GM19240 (cell line): Measurements from ENCODE around the gene TMEM92.

Experiments used
- DNase-seq: peaks from one replicate; pipeline ENCODE4 v3.0.0; 2011; ENCODE audit warnings: low spot score; ENCODE audit not compliant: insufficient read length

The TMEM92 gene

GRCh38 chr17:50274142-50274896 lies at the start of gene TMEM92:
Gene TMEM92 (plus strand): TSS chr17:50274466. CDS start chr17:50274502, 36 bp downstream.
- no peak for DNase-seq

GRCh38 chr17:50225701-50226240 lies 48.5 kb upstream of the TMEM92 start:
- DNase-seq: no peak

GRCh38 chr17:50234581-50234980 lies 39.7 kb upstream of the TMEM92 start:
- DNase-seq: no peak

- no peak for DNase-seq
These were observed 36.4 kb upstream of the TMEM92 start for GRCh38 chr17:50237901-50238300.

- no peak for DNase-seq
These were observed 35.5 kb upstream of the TMEM92 start for GRCh38 chr17:50238601-50239280.

GRCh38 chr17:50239937-50240336 lies 34.3 kb upstream of the TMEM92 start:
- DNase-seq: no peak

GRCh38 chr17:50240851-50241250 lies 33.4 kb upstream of the TMEM92 start:
- no peak for DNase-seq

- DNase-seq: no peak
These were observed 32.8 kb upstream of the TMEM92 start for GRCh38 chr17:50241431-50241830.

- DNase-seq: no peak
These were observed 29.5 kb upstream of the TMEM92 start for GRCh38 chr17:50244771-50245170.

GRCh38 chr17:50248255-50248654 lies 26.0 kb upstream of the TMEM92 start:
- DNase-seq: no peak

- no peak for DNase-seq
These were observed 21.5 kb upstream of the TMEM92 start for GRCh38 chr17:50252781-50253180.

- no peak for DNase-seq
These were observed 18.3 kb upstream of the TMEM92 start for GRCh38 chr17:50255766-50256635.

GRCh38 chr17:50256826-50257618 lies 17.2 kb upstream of the TMEM92 start:
- DNase-seq: no peak

- no peak for DNase-seq
These were observed 16.5 kb upstream of the TMEM92 start for GRCh38 chr17:50257676-50258224.

GRCh38 chr17:50258647-50259476 lies 15.4 kb upstream of the TMEM92 start:
- no peak for DNase-seq

- no peak for DNase-seq
These were observed 14.6 kb upstream of the TMEM92 start for GRCh38 chr17:50259477-50260324.

- no peak for DNase-seq
These were observed 13.8 kb upstream of the TMEM92 start for GRCh38 chr17:50260501-50260911.

GRCh38 chr17:50261051-50261915 lies 13.0 kb upstream of the TMEM92 start:
- DNase-seq: no peak
